GM23338 (cell line): Measurements from ENCODE around the gene SLC26A5. TPM values are rescaled to one million over a fixed set of nuclear protein-coding genes. Genes with fewer than 3 reads are reported as not detected.
"Not testable (repeated sequence)": the region's sequence is repeated elsewhere in the genome, so short reads cannot be mapped to it uniquely, and the experiment has no call there.

Source experiments
- ATAC-seq: fragments of 200-7000 bp; cut with Tn5 transposase; 3 replicates; pipeline ENCODE4 v1.9.1; 2020
- DNase-seq: peaks from one replicate; pipeline ENCODE4 v3.0.0-alpha.2; 2015; ENCODE audit warnings: low spot score
- H2AFZ ChIP-seq: fragments of 200-600 bp; sonication (generic); 2 replicates; pipeline ENCODE4 v1.8.0; 2016; ENCODE audit warnings: antibody characterized with exemption, mild to moderate bottlenecking, moderate library complexity
- H3F3A ChIP-seq: fragments of 200-600 bp; sonication (generic); replicated peaks from 2 replicates; pipeline ENCODE4 v1.8.0; 2017; ENCODE audit warnings: antibody characterized with exemption, mixed run types, low read depth
- H3K27ac ChIP-seq: fragments of 200-600 bp; sonication (generic); 2 replicates; pipeline ENCODE4 v1.6.1; 2016; ENCODE audit warnings: low read depth
- H3K27me3 ChIP-seq: fragments of 200-600 bp; sonication (generic); 2 replicates; pipeline ENCODE4 v1.8.0; 2016; ENCODE audit warnings: mild to moderate bottlenecking, mixed run types, moderate library complexity; ENCODE audit not compliant: insufficient read depth
- H3K36me3 ChIP-seq: fragments of 200-600 bp; sonication (generic); 2 replicates; pipeline ENCODE4 v1.8.0; 2016; ENCODE audit warnings: mild to moderate bottlenecking; ENCODE audit not compliant: insufficient read depth
- H3K4me1 ChIP-seq: fragments of 200-600 bp; sonication (generic); 2 replicates; pipeline ENCODE4 v1.8.0; 2016; ENCODE audit warnings: mild to moderate bottlenecking, moderate library complexity; ENCODE audit not compliant: insufficient read depth
- H3K4me2 ChIP-seq: fragments of 200-600 bp; sonication (generic); 2 replicates; pipeline ENCODE4 v1.7.1; 2017; ENCODE audit warnings: mixed run types
- H3K4me3 ChIP-seq: fragments of 200-600 bp; sonication (generic); 2 replicates; pipeline ENCODE4 v1.6.1; 2016; ENCODE audit warnings: mixed run types
- H3K79me2 ChIP-seq: fragments of 200-600 bp; sonication (generic); replicated peaks from 2 replicates; pipeline ENCODE4 v1.8.0; 2017; ENCODE audit warnings: mild to moderate bottlenecking; ENCODE audit not compliant: insufficient read depth
- H3K9me2 ChIP-seq: fragments of 200-600 bp; sonication (generic); 2 replicates; pipeline ENCODE4 v1.8.0; 2017; ENCODE audit not compliant: insufficient read depth
- H4K20me1 ChIP-seq: fragments of 200-600 bp; sonication (generic); replicated peaks from 2 replicates; pipeline ENCODE4 v1.8.0; 2017; ENCODE audit warnings: mild to moderate bottlenecking; ENCODE audit not compliant: insufficient read depth
- H3K27ac Mint-ChIP-seq: 2 replicates; pipeline ENCODE4 v1.8.0; 2020; ENCODE audit warnings: inconsistent platforms, mild to moderate bottlenecking, moderate library complexity, mixed read lengths
- H3K27me3 Mint-ChIP-seq: 3 replicates; pipeline ENCODE4 v1.8.0; 2022; ENCODE audit warnings: low read depth, mild to moderate bottlenecking, moderate library complexity, mixed read lengths, inconsistent platforms; ENCODE audit not compliant: insufficient read depth, poor library complexity
- H3K36me3 Mint-ChIP-seq: 3 replicates; pipeline ENCODE4 v1.8.0; 2021; ENCODE audit warnings: low read depth, mild to moderate bottlenecking, inconsistent platforms, moderate library complexity, mixed read lengths
- H3K4me1 Mint-ChIP-seq: 3 replicates; pipeline ENCODE4 v1.8.0; 2020; ENCODE audit warnings: mild to moderate bottlenecking, inconsistent platforms, mixed read lengths
- H3K4me3 Mint-ChIP-seq: 3 replicates; pipeline ENCODE4 v1.8.0; 2021; ENCODE audit warnings: moderate library complexity, mild to moderate bottlenecking, inconsistent platforms, mixed read lengths
- H3K9me3 Mint-ChIP-seq: 3 replicates; pipeline ENCODE4 v1.8.0; 2020; ENCODE audit warnings: moderate library complexity, mild to moderate bottlenecking, inconsistent platforms, mixed read lengths
- CTCF ChIP-seq, 2 experiments: fragments of 200-600 bp in 1 of 2; sonication (generic) in 1 of 2; conservative IDR thresholded peaks; 2 replicates each; pipeline versions ENCODE4 v1.5.1 to v1.6.1; 2016 to 2017; ENCODE audit warnings: antibody characterized with exemption in 2 of 2, low read depth in 2 of 2, mild to moderate bottlenecking in 2 of 2, moderate library complexity in 1 of 2
- ETS1 ChIP-seq: IDR thresholded peaks from 2 replicates; pipeline ENCODE4 v1.6.1; 2016; ENCODE audit warnings: antibody characterized with exemption
- POLR2AphosphoS5 ChIP-seq: IDR thresholded peaks from 2 replicates; pipeline ENCODE4 v1.6.1; 2016; ENCODE audit warnings: antibody characterized with exemption, low read depth
- ZNF114 ChIP-seq: fragments of 250-450 bp; sonication (Bioruptor Pico); IDR thresholded peaks from 2 replicates; pipeline ENCODE4 v1.5.0; 2020; ENCODE audit warnings: mild to moderate bottlenecking, moderate library complexity
- polyA plus RNA-seq: library from polyadenylated mRNA; unstranded; fragments of >200 nt; fragmentation: Nextera tagmentation; extraction: Ambion mirVana; gene quantifications from 2 replicates; pipeline ENCODE4 v1.2.1, GENCODE V29; 2016
- total RNA-seq: library from RNA; depleted of rRNA; stranded (reverse); fragments of >200 nt; shearing (Covaris generic); gene quantifications from 2 replicates; pipeline ENCODE4 v1.2.3, GENCODE V29; 2014

SLC26A5 gene
- total and polyA plus RNA-seq, 2 experiments from 2014 or later, result 0.49 to 1.0 TPM

GRCh38 chr7:103412151-103412550, 33.9 kb downstream of the SLC26A5 start:
- Histone ChIP-seq H4K20me1 (no peaks in the 10 kb centered on the region), H3K4me3 (no peak overlapping the region), H3K79me2 (no peaks in the 10 kb centered on the region), H2AFZ (no peak overlapping the region), H3K27me3 (no peaks in the 10 kb centered on the region), H3K9me2 (no peaks in the 10 kb centered on the region), H3K4me2 (no peak overlapping the region), H3K36me3 (no peaks in the 10 kb centered on the region), H3K27ac (no peak overlapping the region), H3F3A (no peaks in the 10 kb centered on the region), H3K4me1 (no peaks in the 10 kb centered on the region)
- no peak overlapping the region for H3K27ac Mint-ChIP-seq
- H3K27me3 Mint-ChIP-seq, result no peaks in the 10 kb centered on the region
- no peak for ATAC-seq
- H3K9me3 Mint-ChIP-seq, result no peaks in the 10 kb centered on the region
- TF ChIP-seq CTCF (conservative IDR thresholded peaks at IDR 0.05; ENCODE audit: low read depth in 2 of 2) (no peak), ZNF114 (CRISPR knock-in tag) (no peak), ETS1 (no peak), POLR2AphosphoS5 (no peak)
- DNase-seq, result no peak
- H3K4me3 Mint-ChIP-seq, result no peak overlapping the region
- H3K4me1 Mint-ChIP-seq, result 0 out of 3 replicates have a peak, but pooled peaks cover 6% of the 10 kb centered on the region
- no peaks in the 10 kb centered on the region for H3K36me3 Mint-ChIP-seq

- H3F3A ChIP-seq, DNase-seq, H3K27me3 Mint-ChIP-seq, H3K4me3 Mint-ChIP-seq, H3K27me3 ChIP-seq, H3K4me2 ChIP-seq, H3K36me3 ChIP-seq, H3K36me3 Mint-ChIP-seq, ATAC-seq, H3K79me2 ChIP-seq, H3K4me3 ChIP-seq, H3K27ac ChIP-seq, H3K9me2 ChIP-seq, H3K4me1 Mint-ChIP-seq, H3K27ac Mint-ChIP-seq, H3K4me1 ChIP-seq, H4K20me1 ChIP-seq: not testable (repeated sequence)
- peaks cover 19% of the 10 kb centered on the region for H3K9me3 Mint-ChIP-seq
- H2AFZ ChIP-seq, result peak overlapping the region; percentile 91; the same call in 1 of the 2 replicates
Measured at GRCh38 chr7:103405789-103406613, 40.0 kb downstream of the SLC26A5 start.

- not testable (repeated sequence) for H3K4me3 ChIP-seq, H3K4me3 Mint-ChIP-seq, H3K27ac ChIP-seq, H3K27me3 Mint-ChIP-seq, H3K4me1 ChIP-seq, H4K20me1 ChIP-seq, DNase-seq, H3K79me2 ChIP-seq, ATAC-seq, H3K4me1 Mint-ChIP-seq, H2AFZ ChIP-seq, H3K9me2 ChIP-seq, H3K36me3 Mint-ChIP-seq, H3K4me2 ChIP-seq, H3K27me3 ChIP-seq, H3K36me3 ChIP-seq, H3K27ac Mint-ChIP-seq, H3F3A ChIP-seq
- H3K9me3 Mint-ChIP-seq, result peaks cover 12% of the 10 kb centered on the region; the same call in 2 of the 3 replicates
Measured at GRCh38 chr7:103399687-103400086, 46.3 kb downstream of the SLC26A5 start.
